ENCODE data around the gene THADA.

DNA sequence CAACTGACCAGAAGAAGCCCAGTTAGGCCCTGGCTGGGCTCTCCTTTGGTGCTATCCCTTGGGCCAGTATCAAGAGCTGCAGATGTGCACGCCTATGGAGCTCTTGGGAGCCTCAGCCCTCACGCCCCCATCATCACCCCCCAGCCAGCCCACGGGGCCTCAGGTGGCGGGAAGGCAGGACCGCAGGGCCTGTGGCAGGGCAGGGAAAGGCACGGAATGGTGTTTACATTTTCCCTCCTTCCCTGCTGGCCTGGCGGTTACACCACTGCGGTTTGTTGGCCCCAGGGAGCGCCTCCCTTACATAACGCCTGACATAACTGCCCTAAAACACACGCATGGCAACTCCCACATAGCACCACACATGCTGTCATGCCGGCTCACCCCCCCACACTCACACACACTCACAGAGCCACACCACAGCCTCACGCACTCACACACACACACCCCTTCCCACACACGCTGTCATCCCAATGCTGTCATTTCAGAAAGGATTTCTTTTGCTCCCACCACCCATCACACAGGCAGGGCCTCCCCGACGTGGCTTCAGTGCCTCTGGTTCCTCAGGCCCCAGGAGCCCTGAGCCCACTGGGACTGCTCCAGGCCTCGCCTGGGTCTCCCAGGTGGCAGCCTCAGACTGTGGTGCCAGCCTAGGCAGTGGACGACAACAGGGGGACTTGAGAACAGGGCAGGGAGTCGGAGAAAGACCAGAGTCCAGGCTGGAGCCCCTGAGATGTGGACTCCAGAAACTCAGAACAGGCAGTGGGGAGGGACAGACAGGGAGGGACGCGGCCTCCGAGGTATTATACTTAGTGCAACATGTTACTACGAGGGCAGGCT is 385.2 kb downstream of the THADA start:
- TF ChIP-seq, protein P1, sequence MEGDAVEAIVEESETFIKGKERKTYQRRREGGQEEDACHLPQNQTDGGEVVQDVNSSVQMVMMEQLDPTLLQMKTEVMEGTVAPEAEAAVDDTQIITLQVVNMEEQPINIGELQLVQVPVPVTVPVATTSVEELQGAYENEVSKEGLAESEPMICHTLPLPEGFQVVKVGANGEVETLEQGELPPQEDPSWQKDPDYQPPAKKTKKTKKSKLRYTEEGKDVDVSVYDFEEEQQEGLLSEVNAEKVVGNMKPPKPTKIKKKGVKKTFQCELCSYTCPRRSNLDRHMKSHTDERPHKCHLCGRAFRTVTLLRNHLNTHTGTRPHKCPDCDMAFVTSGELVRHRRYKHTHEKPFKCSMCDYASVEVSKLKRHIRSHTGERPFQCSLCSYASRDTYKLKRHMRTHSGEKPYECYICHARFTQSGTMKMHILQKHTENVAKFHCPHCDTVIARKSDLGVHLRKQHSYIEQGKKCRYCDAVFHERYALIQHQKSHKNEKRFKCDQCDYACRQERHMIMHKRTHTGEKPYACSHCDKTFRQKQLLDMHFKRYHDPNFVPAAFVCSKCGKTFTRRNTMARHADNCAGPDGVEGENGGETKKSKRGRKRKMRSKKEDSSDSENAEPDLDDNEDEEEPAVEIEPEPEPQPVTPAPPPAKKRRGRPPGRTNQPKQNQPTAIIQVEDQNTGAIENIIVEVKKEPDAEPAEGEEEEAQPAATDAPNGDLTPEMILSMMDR (IDR thresholded peaks at IDR 0.05; ENCODE audit: low read length): no peak
- no peak for TF ChIP-seq EZH2 (IDR thresholded peaks at IDR 0.05; ENCODE audit: borderline replicate concordance, low read length)
